ENCODE measurements around the gene HAVCR2.

The HAVCR2 gene

GRCh38 chr5:157038568-157039187 lies 70.2 kb downstream of the HAVCR2 start:
- no peak for TF ChIP-seq CTCF (IDR thresholded peaks at IDR 0.05; ENCODE audit: control extremely low read depth, extremely low read depth, low read depth, missing control alignments)
- CTCF ChIA-PET = interaction anchor here (0.8 to 1.4 kb wide), 3 partner anchors 8 to 14 kb away, joined by 3 to 4 read pairs (median 3); no protein-coding TSS in a partner anchor
- POLR2A ChIA-PET = no interaction called here
- DNase-seq (ENCODE audit: extremely low spot score) = no peak
